ENCODE data around the gene RASA3.
"Not testable (repeated sequence)": the region's sequence is repeated elsewhere in the genome, so short reads cannot be mapped to it uniquely, and the experiment has no call there.

The RASA3 gene

DNA sequence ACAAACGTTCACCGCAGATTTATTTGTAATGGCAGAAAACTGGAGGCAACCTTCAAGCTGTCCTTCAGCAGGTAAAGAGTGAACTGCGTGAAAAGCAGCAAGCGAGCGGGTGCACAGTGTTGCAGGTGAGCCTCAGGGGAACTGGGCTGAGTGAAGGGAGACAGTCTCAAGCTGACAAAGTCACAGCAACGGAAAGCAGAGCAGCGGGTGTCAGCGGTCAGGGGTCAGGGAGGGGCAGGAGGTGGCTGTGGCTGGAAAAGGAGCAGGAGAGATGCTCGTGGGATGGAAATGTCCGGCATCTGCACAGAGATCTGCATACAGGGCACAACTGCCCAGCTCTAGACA lies 8.5 kb upstream of the RASA3 start:
- H3K9me3 ChIP-seq (ENCODE audit: insufficient read depth, low read length): no peaks in the 10 kb centered on the region
- no peak overlapping the region for H3K4me3 ChIP-seq (ENCODE audit: insufficient read length, low read depth)
- H3K4me1 ChIP-seq (ENCODE audit: insufficient read depth, insufficient read length): peaks cover 13% of the 10 kb centered on the region
- H3K27me3 ChIP-seq (ENCODE audit: insufficient read depth, insufficient read length): peaks cover 7% of the 10 kb centered on the region
- DNase-seq (ENCODE audit: low read depth, low spot score): no peak
- TF ChIP-seq ZNF274 (IDR thresholded peaks at IDR 0.05; ENCODE audit: low read depth, low read length) (no peak), SUZ12 (IDR thresholded peaks at IDR 0.05; ENCODE audit: extremely low read depth, insufficient read depth, insufficient read length) (no peak), YY1 (IDR thresholded peaks at IDR 0.05; ENCODE audit: insufficient read depth, insufficient read length) (no peak)
- H3K36me3 ChIP-seq (ENCODE audit: insufficient read depth, insufficient read length, low read length): no peaks in the 10 kb centered on the region
- no peak overlapping the region for H3K9ac ChIP-seq (ENCODE audit: insufficient read length, low read depth)

DNA sequence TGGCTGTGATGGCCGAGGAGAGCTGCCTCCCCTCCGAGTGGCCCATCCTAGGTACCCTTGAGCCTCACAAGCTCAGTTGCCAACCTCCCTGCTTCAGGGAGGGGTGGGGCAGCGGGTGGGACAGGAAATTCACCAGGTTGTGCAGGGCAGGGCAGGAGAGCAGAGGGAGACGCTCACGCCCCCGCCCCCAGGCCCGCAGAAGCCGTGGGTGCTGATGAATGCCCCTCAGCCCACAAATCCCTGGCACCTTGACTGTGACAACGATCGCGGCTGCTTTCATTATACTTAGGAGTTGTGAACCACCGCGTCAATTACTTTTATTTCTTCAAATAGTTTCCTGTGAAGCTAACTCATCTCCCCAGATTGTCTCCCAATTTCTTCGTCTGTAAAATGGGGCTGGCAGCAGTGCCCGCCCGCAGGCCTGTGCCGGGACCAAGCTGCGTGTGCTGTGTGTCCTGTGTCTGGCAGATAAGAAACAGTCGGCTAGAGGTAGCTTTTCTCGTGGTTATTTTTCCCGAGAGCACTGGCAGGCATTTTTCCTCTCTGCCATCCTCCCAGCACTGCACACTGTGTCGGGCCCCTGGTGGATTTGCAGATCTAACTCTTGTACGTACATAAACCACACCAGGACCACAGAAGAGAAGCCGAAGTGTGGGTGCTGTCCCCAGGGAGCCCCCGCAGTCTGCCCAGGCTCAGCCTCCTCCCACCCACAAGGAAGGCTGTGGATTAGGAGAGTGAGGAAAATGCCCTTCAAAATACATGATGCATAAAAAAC lies 7.9 kb upstream of the RASA3 start:
- no peak overlapping the region for H3K4me3 ChIP-seq (ENCODE audit: insufficient read length, low read depth)
- no peak for TF ChIP-seq SUZ12 (IDR thresholded peaks at IDR 0.05; ENCODE audit: extremely low read depth, insufficient read depth, insufficient read length)
- TF ChIP-seq YY1 (IDR thresholded peaks at IDR 0.05; ENCODE audit: insufficient read depth, insufficient read length): no peak
- TF ChIP-seq ZNF274 (IDR thresholded peaks at IDR 0.05; ENCODE audit: low read depth, low read length): no peak

DNA sequence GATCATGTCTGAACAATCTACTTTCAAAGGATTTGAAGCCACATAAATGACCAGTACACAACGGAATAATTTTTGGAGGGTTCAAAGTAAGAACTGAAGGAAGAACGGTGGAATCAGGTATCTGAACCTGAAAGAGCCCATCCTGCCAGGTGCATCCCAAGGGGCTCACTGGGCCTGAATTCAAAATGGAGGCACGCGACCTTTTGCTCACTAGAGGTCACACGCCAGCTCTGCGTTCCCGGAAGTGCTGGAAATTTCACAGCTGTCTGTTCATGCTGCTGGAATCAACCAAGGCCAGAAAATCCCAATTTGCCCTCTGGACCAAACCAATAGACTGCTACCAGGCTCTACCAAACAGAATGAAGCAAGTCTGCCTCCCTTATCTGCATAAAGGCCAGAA lies 4.2 kb upstream of the RASA3 start:
- no peaks in the 10 kb centered on the region for H3K36me3 ChIP-seq (ENCODE audit: insufficient read depth, insufficient read length, low read length)
- no peaks in the 10 kb centered on the region for H3K9me3 ChIP-seq (ENCODE audit: insufficient read depth, low read length)
- DNase-seq (ENCODE audit: low read depth, low spot score): no peak
- H3K4me1 ChIP-seq (ENCODE audit: insufficient read depth, insufficient read length): peaks cover 11% of the 10 kb centered on the region
- peaks cover 4% of the 10 kb centered on the region for H3K27me3 ChIP-seq (ENCODE audit: insufficient read depth, insufficient read length)
- no peak overlapping the region for H3K4me3 ChIP-seq (ENCODE audit: insufficient read length, low read depth)
- no peak overlapping the region for H3K9ac ChIP-seq (ENCODE audit: insufficient read length, low read depth)
- TF ChIP-seq YY1 (IDR thresholded peaks at IDR 0.05; ENCODE audit: insufficient read depth, insufficient read length): no peak
- no peak for TF ChIP-seq ZNF274 (IDR thresholded peaks at IDR 0.05; ENCODE audit: low read depth, low read length)
- no peak for TF ChIP-seq SUZ12 (IDR thresholded peaks at IDR 0.05; ENCODE audit: extremely low read depth, insufficient read depth, insufficient read length)

More for the DNA sequence above, 7.9 kb upstream of the RASA3 start:
- H3K9ac ChIP-seq (ENCODE audit: insufficient read length, low read depth): peak overlapping the region; percentile 13
- peaks cover 13% of the 10 kb centered on the region for H3K4me1 ChIP-seq (ENCODE audit: insufficient read depth, insufficient read length)
- no peak for DNase-seq (ENCODE audit: low read depth, low spot score)
- H3K36me3 ChIP-seq (ENCODE audit: insufficient read depth, insufficient read length, low read length): no peaks in the 10 kb centered on the region
- H3K27me3 ChIP-seq (ENCODE audit: insufficient read depth, insufficient read length): peaks cover 7% of the 10 kb centered on the region
- no peaks in the 10 kb centered on the region for H3K9me3 ChIP-seq (ENCODE audit: insufficient read depth, low read length)

DNA sequence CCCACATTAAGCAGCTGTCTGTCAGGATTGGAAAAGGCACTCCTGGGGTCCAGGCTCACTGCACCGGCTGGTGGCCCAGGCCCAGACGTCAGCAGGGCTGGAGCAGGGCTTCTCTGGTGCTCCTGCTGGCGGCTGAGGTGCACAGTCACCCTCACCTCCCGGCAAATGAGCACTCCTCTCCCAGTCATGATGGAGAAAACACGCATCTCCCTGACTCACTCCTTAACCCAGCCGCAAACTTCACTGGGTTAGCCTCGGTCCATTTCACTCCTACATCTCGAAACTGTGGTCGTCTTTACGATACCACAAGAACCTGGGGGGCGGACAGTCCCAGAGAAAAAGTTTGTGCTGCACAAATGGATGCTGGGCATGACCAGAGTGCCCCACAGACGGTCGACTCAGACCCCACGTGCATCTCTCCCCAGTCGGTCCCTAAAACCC lies 3.3 kb upstream of the RASA3 start:
- H3K4me1 ChIP-seq (ENCODE audit: insufficient read depth, insufficient read length): peaks cover 6% of the 10 kb centered on the region
- TF ChIP-seq YY1 (IDR thresholded peaks at IDR 0.05; ENCODE audit: insufficient read depth, insufficient read length): no peak
- no peak for TF ChIP-seq SUZ12 (IDR thresholded peaks at IDR 0.05; ENCODE audit: extremely low read depth, insufficient read depth, insufficient read length)
- no peak for TF ChIP-seq ZNF274 (IDR thresholded peaks at IDR 0.05; ENCODE audit: low read depth, low read length)
- DNase-seq (ENCODE audit: low read depth, low spot score): no peak
- H3K9ac ChIP-seq (ENCODE audit: insufficient read length, low read depth): no peak overlapping the region
- no peaks in the 10 kb centered on the region for H3K9me3 ChIP-seq (ENCODE audit: insufficient read depth, low read length)
- no peaks in the 10 kb centered on the region for H3K36me3 ChIP-seq (ENCODE audit: insufficient read depth, insufficient read length, low read length)
- peaks cover 12% of the 10 kb centered on the region for H3K27me3 ChIP-seq (ENCODE audit: insufficient read depth, insufficient read length)
- no peak overlapping the region for H3K4me3 ChIP-seq (ENCODE audit: insufficient read length, low read depth)

DNA sequence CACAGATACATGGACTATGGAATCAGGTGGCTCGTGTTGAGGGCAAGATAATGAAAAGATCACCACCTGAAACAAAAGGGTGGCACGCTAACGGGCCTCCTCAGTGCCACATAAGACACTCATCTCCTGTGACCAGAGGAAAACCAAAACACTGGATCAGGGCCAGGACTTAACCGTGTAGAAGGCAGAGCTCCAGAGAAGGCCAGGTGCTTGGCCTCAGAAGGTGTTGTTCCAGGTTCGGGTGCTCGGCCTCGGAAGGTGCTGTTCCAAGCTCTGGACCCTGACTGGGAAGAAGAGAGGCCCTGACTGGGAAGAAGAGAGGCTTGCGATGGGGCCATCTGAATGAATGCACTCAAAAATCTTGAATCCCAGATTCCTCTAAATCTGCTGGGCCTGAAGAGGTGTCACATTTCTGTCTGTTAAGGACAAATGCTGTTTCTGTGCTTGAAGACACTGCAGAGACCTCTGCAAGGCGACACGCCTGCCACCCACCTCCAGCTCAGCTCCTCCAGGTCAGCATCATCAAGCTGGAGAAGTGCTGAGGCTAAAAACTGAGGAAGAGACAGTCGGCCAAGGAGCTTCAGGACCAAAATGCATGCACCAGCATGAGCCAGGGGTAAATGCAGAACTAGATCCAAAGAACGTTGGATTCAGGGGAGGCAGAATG lies 2.7 kb upstream of the RASA3 start:
- H3K9ac ChIP-seq (ENCODE audit: insufficient read length, low read depth): peak overlapping the region; percentile 32
- DNase-seq (ENCODE audit: low read depth, low spot score): no peak
- peaks cover 19% of the 10 kb centered on the region for H3K27me3 ChIP-seq (ENCODE audit: insufficient read depth, insufficient read length)
- no peaks in the 10 kb centered on the region for H3K36me3 ChIP-seq (ENCODE audit: insufficient read depth, insufficient read length, low read length)
- TF ChIP-seq YY1 (IDR thresholded peaks at IDR 0.05; ENCODE audit: insufficient read depth, insufficient read length) (no peak), SUZ12 (IDR thresholded peaks at IDR 0.05; ENCODE audit: extremely low read depth, insufficient read depth, insufficient read length) (no peak), ZNF274 (IDR thresholded peaks at IDR 0.05; ENCODE audit: low read depth, low read length) (no peak)
- no peak overlapping the region for H3K4me3 ChIP-seq (ENCODE audit: insufficient read length, low read depth)
- H3K9me3 ChIP-seq (ENCODE audit: insufficient read depth, low read length): no peaks in the 10 kb centered on the region
- H3K4me1 ChIP-seq (ENCODE audit: insufficient read depth, insufficient read length): peaks cover 9% of the 10 kb centered on the region

DNA sequence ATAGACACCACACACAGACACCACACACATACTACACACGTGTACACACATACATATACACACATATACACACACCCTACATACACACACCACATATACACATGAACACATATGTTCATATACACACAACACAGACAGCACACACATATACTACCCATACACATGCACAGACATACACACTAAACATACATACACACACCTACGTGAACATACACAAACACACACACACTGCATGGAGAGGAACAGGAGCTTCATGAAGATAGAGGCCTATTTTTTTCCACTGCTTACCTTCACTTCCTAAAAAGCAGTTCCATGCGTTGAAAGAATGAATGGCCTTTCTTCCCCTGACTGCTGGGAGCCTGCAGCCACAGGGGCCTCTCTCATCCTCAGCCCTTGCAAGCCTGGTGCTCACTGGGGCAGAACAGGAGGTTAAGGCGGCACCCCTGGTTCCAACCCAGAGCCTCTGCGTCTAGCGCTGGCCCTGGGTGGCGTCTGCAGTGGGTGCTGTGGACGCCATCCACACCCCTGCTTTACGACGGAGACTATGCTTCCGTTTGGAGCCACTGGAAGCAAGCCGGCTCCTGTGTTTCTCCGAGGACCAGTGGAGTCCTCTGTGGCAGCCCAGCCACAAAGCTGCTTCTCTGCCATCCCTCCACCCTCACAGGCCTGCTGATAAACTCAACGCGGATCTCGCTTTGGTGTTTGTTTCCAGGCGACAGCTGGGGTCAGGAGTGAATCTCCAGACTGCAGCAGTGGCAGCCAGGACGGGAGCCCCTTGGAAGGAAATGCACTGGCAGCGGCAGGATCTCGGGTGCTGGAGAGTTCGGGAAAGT lies 1.9 kb upstream of the RASA3 start:
- no peak for DNase-seq (ENCODE audit: low read depth, low spot score)
- Histone ChIP-seq H3K9me3 (ENCODE audit: insufficient read depth, low read length) (no peaks in the 10 kb centered on the region), H3K9ac (ENCODE audit: insufficient read length, low read depth) (peak overlapping the region; percentile 32), H3K4me1 (ENCODE audit: insufficient read depth, insufficient read length) (peaks cover 10% of the 10 kb centered on the region), H3K36me3 (ENCODE audit: insufficient read depth, insufficient read length, low read length) (no peaks in the 10 kb centered on the region), H3K4me3 (ENCODE audit: insufficient read length, low read depth) (no peak overlapping the region), H3K27me3 (ENCODE audit: insufficient read depth, insufficient read length) (peaks cover 25% of the 10 kb centered on the region)
- TF ChIP-seq ZNF274 (IDR thresholded peaks at IDR 0.05; ENCODE audit: low read depth, low read length): no peak

DNA sequence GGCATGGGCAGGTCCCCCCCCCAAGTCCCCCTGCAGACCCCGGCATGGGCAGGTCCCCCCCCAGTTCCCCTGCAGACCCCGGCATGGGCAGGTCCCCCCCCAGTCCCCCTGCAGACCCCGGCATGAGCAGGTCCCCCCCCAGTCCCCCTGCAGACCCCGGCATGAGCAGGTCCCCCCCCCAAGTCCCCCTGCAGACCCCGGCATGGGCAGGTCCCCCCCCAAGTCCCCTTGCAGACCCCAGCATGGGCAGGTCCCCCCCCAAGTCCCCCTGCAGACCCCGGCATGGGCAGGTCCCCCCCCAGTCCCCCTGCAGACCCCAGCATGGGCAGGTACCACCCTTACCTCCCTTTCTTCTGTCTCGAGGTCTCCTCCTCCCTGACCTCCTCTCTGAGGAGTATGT lies 1.1 kb upstream of the RASA3 start:
- not testable (repeated sequence) for H3K4me3 ChIP-seq (ENCODE audit: insufficient read length, low read depth); DNase-seq (ENCODE audit: low read depth, low spot score); H3K9me3 ChIP-seq (ENCODE audit: insufficient read depth, low read length); H3K36me3 ChIP-seq (ENCODE audit: insufficient read depth, insufficient read length, low read length); H3K9ac ChIP-seq (ENCODE audit: insufficient read length, low read depth)
- peaks cover 16% of the 10 kb centered on the region for H3K4me1 ChIP-seq (ENCODE audit: insufficient read depth, insufficient read length)
- peaks cover 25% of the 10 kb centered on the region for H3K27me3 ChIP-seq (ENCODE audit: insufficient read depth, insufficient read length)

DNA sequence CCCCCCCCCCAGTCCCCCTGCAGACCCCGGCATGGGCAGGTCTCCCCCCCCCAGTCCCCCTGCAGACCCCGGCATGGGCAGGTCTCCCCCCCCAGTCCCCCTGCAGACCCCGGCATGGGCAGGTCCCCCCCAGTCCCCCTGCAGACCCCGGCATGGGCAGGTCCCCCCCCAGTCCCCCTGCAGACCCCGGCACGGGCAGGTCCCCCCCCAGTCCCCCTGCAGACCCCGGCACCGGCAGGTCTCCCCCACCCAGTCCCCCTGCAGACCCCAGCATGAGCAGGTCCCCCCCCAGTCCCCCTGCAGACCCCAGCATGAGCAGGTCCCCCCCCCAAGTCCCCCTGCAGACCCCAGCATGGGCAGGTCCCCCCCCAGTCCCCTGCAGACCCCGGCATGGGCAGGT lies 703 bp upstream of the RASA3 start:
- peaks cover 25% of the 10 kb centered on the region for H3K27me3 ChIP-seq (ENCODE audit: insufficient read depth, insufficient read length)
- peaks cover 20% of the 10 kb centered on the region for H3K4me1 ChIP-seq (ENCODE audit: insufficient read depth, insufficient read length)
- H3K9ac ChIP-seq (ENCODE audit: insufficient read length, low read depth); H3K36me3 ChIP-seq (ENCODE audit: insufficient read depth, insufficient read length, low read length); H3K4me3 ChIP-seq (ENCODE audit: insufficient read length, low read depth); H3K9me3 ChIP-seq (ENCODE audit: insufficient read depth, low read length); DNase-seq (ENCODE audit: low read depth, low spot score): not testable (repeated sequence)

All from NT2/D1 (cell line).